CD4-positive, alpha-beta T cell treated with Interleukin-15 for 4 hours (primary cell): ENCODE data around the gene INPP5J.
"Not testable (repeated sequence)": the region's sequence is repeated elsewhere in the genome, so short reads cannot be mapped to it uniquely, and the experiment has no call there.

Source experiments
- DNase-seq: peaks from one replicate; pipeline ENCODE4 v3.0.0-alpha.2; 2020; ENCODE audit warnings: low spot score

Gene INPP5J

GRCh38 chr22:31100762-31101525 lies 21.8 kb upstream of the INPP5J start:
- DNase-seq, result no peak

GRCh38 chr22:31102441-31103081 lies 20.2 kb upstream of the INPP5J start:
- DNase-seq, result no peak

GRCh38 chr22:31103111-31103510 lies 19.7 kb upstream of the INPP5J start:
- no peak for DNase-seq

DNA sequence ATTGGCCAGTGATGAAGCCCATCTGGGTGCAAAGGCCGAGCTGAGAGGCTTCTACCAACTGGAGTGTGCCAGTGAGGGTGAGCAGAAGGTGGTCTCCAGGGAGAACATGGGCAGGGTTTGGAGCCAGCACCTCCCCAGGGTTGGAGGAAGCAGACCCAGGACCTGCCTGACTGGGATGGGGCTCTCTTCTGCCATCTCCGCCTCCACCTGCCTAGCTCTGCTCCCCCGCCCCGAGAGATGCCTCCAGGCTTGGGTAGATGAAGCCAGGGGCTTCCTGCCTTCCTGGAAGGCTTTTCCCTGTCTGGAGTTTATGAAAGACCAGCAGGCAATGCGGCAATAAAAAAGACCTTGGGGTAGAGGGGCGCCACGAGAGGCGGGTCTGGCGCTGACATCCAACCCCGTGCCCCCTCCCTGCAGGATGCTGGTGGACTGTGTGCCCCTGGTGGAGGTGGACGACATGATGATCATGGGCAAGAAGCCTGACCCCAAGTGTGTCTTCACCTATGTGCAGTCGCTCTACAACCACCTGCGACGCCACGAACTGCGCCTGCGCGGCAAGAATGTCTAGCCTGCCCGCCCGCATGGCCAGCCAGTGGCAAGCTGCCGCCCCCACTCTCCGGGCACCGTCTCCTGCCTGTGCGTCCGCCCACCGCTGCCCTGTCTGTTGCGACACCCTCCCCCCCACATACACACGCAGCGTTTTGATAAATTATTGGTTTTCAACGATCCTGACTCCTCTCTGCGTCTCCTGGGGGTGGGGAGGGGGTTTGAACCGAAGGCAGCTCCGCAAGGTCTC lies 18.7 kb upstream of the INPP5J start:
- no peak for DNase-seq

DNA sequence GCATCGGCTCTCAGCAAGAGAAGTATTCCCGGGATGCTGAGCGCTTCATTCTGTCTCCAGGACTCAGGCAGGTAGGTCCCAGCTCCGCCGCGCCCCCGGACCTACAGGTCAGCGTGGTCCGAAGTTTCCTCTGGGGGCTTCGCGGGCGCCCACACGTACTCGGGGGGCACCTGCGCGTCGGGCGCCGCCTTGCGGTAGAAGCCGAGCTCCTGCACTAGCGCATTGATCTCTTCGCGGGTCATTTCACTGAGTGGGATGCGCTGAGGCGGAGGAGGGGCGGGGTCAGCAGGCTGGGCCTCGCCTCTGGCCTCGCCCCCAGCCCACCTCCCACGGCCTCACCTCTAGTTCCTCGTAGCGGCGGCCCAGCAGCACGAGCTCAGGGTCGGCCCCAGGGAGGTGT lies 17.9 kb upstream of the INPP5J start:
- DNase-seq, result no peak

- no peak for DNase-seq
Observed at GRCh38 chr22:31105282-31105929, 17.4 kb upstream of the INPP5J start.

DNA sequence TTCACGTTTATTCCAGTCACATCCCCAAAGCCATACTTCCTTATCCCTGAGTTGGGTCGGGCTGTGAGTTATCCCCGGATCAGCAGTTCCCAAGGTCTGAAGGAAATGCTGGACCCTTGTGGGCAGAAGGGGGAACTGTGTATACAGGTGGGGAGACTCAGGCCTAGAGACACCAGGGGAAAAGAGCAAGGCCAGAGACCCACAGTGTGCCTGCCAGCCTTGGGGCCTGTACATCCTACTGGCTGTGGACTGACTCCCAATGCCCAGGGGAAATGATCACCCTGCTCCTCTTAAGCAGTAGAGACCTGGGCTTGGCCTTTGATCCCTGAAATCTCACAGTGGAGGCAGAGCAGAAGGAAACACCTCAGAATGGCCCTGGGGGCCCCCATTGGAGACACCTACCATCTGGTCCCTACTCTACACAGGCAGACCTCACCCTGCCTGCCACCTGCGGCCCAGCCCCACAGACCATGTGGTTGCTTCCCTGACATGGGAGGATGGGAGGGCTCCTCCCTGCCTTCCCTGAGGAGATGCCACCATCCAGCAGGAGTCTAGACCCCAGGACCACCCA lies 16.7 kb upstream of the INPP5J start:
- no peak for DNase-seq

GRCh38 chr22:31106731-31107177 lies 16.0 kb upstream of the INPP5J start:
- no peak for DNase-seq

DNA sequence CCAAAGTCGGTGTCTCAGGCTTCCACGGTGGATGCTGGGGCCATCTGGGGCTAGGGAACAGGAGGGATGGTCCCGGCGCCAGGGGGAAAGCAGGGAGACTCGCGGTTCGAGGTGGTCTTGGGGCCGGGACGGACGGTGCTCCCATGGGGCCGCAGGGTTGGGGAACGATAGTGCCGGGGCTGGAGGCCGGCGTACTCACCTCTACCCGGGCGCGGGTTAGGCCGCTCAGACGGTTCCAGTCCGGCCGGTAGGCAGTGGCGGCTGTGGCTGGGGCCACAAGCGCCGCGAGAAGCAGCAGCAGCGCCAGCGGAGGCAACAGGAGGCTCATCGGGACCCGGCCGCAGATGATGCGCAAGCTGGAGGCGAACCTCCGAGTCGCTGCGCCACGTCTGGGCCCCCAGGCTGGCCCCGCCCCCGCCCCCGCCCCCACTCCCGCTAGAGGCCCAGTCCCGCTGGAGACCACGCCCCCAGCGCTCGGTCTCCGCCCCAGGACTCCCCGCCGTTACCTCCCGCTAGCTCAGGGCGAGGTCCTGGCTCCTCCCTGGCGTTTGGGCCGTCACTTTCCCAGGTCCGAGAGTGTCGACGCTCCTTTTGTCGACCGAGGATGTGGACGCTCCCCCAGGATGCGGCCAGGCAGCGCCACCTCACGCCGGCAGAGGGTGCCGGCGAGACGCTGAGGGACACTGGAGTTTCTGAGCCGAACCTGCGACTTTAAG lies 15.4 kb upstream of the INPP5J start, which contains the start of gene SELENOM:
SELENOM (minus strand) TSS at position 391 of the 716 bp plus-strand sequence; CDS start at position 328, 63 bp downstream.
- DNase-seq, result peak; percentile 88

DNA sequence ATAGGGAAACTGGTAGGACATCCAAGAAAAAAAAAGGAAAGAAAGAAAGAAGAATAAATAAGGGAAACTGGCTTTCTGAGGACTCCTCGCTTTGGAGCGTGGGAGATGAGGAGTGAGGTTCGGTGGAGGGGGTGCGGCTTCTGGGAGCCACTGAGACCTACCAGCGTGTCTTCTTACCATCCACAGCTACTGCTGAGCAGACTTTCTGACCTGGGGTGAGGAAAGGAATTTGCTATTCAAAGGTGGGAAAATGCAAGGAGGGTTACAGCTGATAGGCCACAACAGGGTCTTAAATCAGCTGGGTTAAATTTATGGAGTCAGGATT lies 14.9 kb upstream of the INPP5J start:
- DNase-seq, result no peak

- not testable (repeated sequence) for DNase-seq
Observed at GRCh38 chr22:31112547-31113091, 10.1 kb upstream of the INPP5J start.

- no peak for DNase-seq
Observed at GRCh38 chr22:31118046-31118820, 4.5 kb upstream of the INPP5J start.

DNA sequence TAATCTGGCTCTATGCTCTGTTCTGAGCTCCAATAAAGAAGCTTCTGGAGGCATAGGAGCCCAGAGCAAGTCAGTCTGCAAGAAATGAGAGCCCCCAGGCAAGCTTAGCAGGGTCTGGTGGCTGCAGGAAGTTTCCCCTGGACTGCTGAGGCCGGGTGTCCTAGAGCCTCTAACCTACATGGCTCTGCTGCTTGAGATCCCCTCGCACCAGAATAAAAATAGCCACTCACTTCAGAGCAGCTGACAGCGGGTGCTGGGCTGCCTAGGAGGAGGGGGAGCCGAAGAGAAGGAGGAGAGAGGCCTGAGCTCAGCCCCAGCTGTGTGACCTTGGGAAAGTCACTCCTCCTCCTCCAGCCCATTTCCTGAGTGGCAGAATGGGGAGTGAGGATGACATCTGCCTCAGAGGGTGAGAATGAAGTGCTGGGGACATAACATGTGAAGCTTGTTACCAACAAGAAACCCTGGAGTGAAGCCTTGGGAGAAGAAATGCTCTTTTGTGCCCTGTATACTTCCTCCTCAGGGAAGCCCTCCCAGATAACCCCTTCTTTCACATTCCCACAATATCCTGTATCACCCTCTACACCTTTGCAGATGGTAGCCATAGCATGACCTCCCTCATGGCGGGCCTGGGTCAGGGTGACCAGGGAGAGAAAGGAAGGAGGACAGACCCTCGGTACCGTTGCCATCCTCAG lies 3.6 kb upstream of the INPP5J start:
- no peak for DNase-seq

DNA sequence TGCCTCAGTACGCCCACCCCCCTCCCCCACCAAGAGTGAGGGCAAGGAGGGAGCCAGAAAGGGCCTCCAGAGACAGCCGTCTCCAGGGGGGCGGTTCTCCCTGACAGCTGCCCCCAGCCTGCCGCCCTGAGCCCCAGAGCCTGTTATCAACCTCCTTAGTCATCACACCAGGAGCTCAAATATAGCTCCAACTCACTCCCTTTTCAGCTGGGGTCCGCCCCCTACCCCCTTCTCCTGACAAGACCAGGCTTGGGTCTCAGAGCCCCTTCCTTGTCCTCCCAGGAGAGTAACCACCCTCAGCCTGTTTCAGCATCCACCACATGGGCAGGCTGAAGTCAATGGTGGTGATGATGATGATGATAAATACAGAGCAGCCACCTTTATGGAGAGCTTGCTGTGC lies 2.5 kb upstream of the INPP5J start:
- no peak for DNase-seq

GRCh38 chr22:31120642-31121041 lies 2.1 kb upstream of the INPP5J start:
- no peak for DNase-seq

- no peak for DNase-seq
Observed at GRCh38 chr22:31121403-31121802, 1.4 kb upstream of the INPP5J start.

GRCh38 chr22:31122196-31122531 lies 602 bp upstream of the INPP5J start:
- no peak for DNase-seq

- no peak for DNase-seq
Observed at GRCh38 chr22:31123292-31123602, 481 bp downstream of the INPP5J start.

GRCh38 chr22:31124290-31124689 lies 1.5 kb downstream of the INPP5J start:
- DNase-seq, result no peak
